ENCODE measurements around the gene IFI30.

DNA sequence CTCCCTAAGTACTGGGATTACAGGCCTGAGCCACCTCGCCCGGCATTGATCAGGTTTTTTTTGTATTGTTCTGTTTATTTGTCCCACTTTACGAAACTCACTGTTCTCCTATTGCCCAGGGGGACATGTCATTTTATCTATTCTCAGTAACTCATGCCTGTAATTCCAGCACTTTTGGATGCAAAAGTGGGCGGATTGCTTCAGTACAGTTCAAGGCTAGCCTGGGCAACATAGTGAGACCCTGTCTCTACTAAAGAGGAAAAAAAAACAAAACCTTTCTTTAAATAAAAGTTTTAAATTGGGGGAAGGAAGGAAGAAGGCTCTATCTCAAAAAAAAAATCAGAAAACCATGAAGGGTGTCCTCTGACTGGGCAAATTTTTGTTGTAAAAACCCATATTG, 16.7 kb downstream of the IFI30 start:
- TF ChIP-seq, protein P1, sequence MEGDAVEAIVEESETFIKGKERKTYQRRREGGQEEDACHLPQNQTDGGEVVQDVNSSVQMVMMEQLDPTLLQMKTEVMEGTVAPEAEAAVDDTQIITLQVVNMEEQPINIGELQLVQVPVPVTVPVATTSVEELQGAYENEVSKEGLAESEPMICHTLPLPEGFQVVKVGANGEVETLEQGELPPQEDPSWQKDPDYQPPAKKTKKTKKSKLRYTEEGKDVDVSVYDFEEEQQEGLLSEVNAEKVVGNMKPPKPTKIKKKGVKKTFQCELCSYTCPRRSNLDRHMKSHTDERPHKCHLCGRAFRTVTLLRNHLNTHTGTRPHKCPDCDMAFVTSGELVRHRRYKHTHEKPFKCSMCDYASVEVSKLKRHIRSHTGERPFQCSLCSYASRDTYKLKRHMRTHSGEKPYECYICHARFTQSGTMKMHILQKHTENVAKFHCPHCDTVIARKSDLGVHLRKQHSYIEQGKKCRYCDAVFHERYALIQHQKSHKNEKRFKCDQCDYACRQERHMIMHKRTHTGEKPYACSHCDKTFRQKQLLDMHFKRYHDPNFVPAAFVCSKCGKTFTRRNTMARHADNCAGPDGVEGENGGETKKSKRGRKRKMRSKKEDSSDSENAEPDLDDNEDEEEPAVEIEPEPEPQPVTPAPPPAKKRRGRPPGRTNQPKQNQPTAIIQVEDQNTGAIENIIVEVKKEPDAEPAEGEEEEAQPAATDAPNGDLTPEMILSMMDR (conservative IDR thresholded peaks at IDR 0.05 in 1 of 2, IDR thresholded peaks at IDR 0.05 in 1 of 2; ENCODE audit: low read depth in 1 of 2, low read length in 2 of 2): no peak
- no peak for TF ChIP-seq EZH2 (IDR thresholded peaks at IDR 0.05; ENCODE audit: low read length, missing control alignments)

All from fibroblast of lung (primary cell).